HepG2 (cell line): ENCODE data around the gene TRMT1. TPM values are rescaled to one million over a fixed set of nuclear protein-coding genes. Genes with fewer than 3 reads are reported as not detected.

ENCODE experiments used
- ATF7-NPFF ChIP-seq: sonication (generic); formaldehyde crosslinking; IDR thresholded peaks from 2 replicates; pipeline ENCODE4 v1.8.1; 2023; ENCODE audit warnings: mild to moderate bottlenecking, low read depth, missing genetic modification reagents, moderate library complexity
- ATRX ChIP-seq: sonication (generic); formaldehyde crosslinking; IDR thresholded peaks from 2 replicates; pipeline ENCODE4 v1.4.0; 2020; ENCODE audit warnings: missing genetic modification reagents, borderline replicate concordance
- DNMT1 ChIP-seq: sonication (generic); formaldehyde crosslinking; IDR thresholded peaks from 2 replicates; pipeline ENCODE4 v1.5.1; 2020; ENCODE audit warnings: mild to moderate bottlenecking, missing genetic modification reagents
- ETV6 ChIP-seq: sonication (generic); formaldehyde crosslinking; conservative IDR thresholded peaks from 2 replicates; pipeline ENCODE4 v1.4.0; 2020; ENCODE audit warnings: missing genetic modification reagents
- FOXK1 ChIP-seq: sonication (generic); formaldehyde crosslinking; IDR thresholded peaks from 2 replicates; pipeline ENCODE4 v1.4.0; 2020; ENCODE audit warnings: low read depth, missing genetic modification reagents, borderline replicate concordance
- HMG20A ChIP-seq: IDR thresholded peaks from 2 replicates; pipeline ENCODE4 v1.6.1; 2016; ENCODE audit warnings: borderline replicate concordance
- IRX3 ChIP-seq: sonication (generic); formaldehyde crosslinking; IDR thresholded peaks from 2 replicates; pipeline ENCODE4 v1.8.1; 2023; ENCODE audit warnings: mild to moderate bottlenecking, low read depth, missing genetic modification reagents, borderline replicate concordance
- MED13 ChIP-seq: sonication (generic); formaldehyde crosslinking; IDR thresholded peaks from 2 replicates; pipeline ENCODE4 v1.5.0; 2020; ENCODE audit warnings: missing genetic modification reagents
- NFKBIZ ChIP-seq: IDR thresholded peaks from 2 replicates; pipeline ENCODE4 v1.6.1; 2018; ENCODE audit warnings: missing genetic modification reagents, missing compliant biosample characterization
- NKX3-1 ChIP-seq: sonication (generic); formaldehyde crosslinking; IDR thresholded peaks from 2 replicates; pipeline ENCODE4 v1.5.0; 2020; ENCODE audit warnings: missing genetic modification reagents
- ZNF124 ChIP-seq: sonication (generic); formaldehyde crosslinking; IDR thresholded peaks from 2 replicates; pipeline ENCODE4 v1.4.0; 2020; ENCODE audit warnings: missing genetic modification reagents
- ZNF180 ChIP-seq: sonication (generic); formaldehyde crosslinking; IDR thresholded peaks from 2 replicates; pipeline ENCODE4 v1.4.0; 2020; ENCODE audit warnings: low read depth, missing genetic modification reagents, borderline replicate concordance
- ZNF558 ChIP-seq: sonication (generic); formaldehyde crosslinking; IDR thresholded peaks from 2 replicates; pipeline ENCODE4 v1.9.0; 2022; ENCODE audit warnings: mild to moderate bottlenecking, missing genetic modification reagents, borderline replicate concordance
- ZNF563 ChIP-seq: sonication (generic); formaldehyde crosslinking; IDR thresholded peaks from 2 replicates; pipeline ENCODE4 v1.8.0; 2022; ENCODE audit warnings: mild to moderate bottlenecking, moderate library complexity, missing genetic modification reagents
- ZNF670 ChIP-seq: sonication (generic); formaldehyde crosslinking; IDR thresholded peaks from 2 replicates; pipeline ENCODE4 v1.8.0; 2022; ENCODE audit warnings: mild to moderate bottlenecking, missing genetic modification reagents, borderline replicate concordance
- polyA plus RNA-seq, 8 experiments: library from polyadenylated mRNA; depleted of rRNA in 3 of 8; stranded (reverse) in 7 of 8; unstranded in 1 of 8; fragments of >200 nt; fragmentation: Illumina TruSeq in 4 of 8; extraction: Trizol in 4 of 8; gene quantifications; 2 replicates each; pipeline versions ENCODE4 v1.2.1 to v1.2.3, GENCODE V29; 2011 to 2016; ENCODE audit warnings: low read depth in 4 of 8, missing spikeins in 1 of 8, mixed read lengths in 1 of 8; ENCODE audit not compliant: insufficient read depth in 1 of 8
- total RNA-seq, 5 experiments: library from RNA; depleted of rRNA; stranded (reverse); fragments of >200 nt; fragmentation: Illumina TruSeq; extraction: Trizol; gene quantifications; 2 replicates each; pipeline ENCODE4 v1.2.3, GENCODE V29; 2016; ENCODE audit warnings: low read depth in 1 of 5
- TF ChIP-seq, protein P1 (sequence below): sonication (generic); formaldehyde crosslinking; conservative IDR thresholded peaks from 2 replicates; pipeline ENCODE4 v1.4.0; 2020; ENCODE audit warnings: missing genetic modification reagents
- TF ChIP-seq, protein P2 (sequence below): IDR thresholded peaks from 2 replicates; pipeline ENCODE4 v1.6.1; 2016; ENCODE audit warnings: missing compliant biosample characterization, missing genetic modification reagents, borderline replicate concordance
- TF ChIP-seq, protein P3 (sequence below): sonication (generic); formaldehyde crosslinking; IDR thresholded peaks from 2 replicates; pipeline ENCODE4 v1.4.0; 2020; ENCODE audit warnings: mild to moderate bottlenecking, low read depth, missing genetic modification reagents

TRMT1 gene
- total and polyA plus RNA-seq, 2 of the 13 experiments (the other 11 are each of a cell fraction or from before 2014, with no cell fraction given), result 35.5 to 44.1 TPM

DNA sequence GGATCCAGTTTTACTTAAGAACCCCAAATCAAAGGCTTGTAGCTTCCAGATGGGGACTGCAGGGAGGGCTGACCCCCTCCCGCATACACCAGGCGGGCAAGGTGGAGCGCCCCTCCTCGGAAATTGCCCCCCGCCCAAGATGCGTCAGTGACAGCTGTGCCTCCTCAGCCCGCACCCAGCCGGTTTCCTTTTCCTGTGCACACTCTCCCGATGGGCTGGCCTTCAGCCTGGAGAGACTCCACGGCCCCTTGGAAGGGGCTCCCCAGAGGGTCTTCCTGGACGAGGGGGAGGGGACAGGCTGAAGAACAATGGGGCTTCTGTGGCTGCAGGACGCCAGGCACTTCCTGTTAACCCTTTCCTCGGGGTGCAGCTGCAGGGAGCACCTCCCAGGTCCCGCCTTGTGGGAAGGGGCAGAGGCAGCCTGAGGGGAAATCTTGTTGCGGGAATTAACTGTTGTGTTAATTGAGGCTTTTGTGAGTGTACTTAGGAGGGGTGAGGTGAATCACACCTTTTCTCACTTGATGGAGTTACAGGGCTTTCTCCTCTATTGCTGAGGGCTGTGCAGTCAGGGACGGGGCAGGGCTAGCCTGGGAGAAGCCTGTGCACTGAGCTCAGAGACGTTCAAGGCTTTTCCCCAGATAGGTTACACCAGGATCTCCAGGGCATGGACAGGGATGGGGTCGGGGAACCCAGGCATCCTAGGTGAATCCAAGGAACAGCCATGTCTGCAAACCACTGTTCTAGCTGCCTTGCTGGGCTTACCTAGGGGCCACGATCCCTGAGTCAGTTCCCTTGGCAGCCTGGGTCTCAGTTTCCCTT, 48.0 kb upstream of the TRMT1 start (continued):
- TF ChIP-seq ZNF558 (CRISPR knock-in tag), result no peak
- peak; percentile 68; the same call in 1 of the 2 replicates for TF ChIP-seq NKX3-1 (CRISPR knock-in tag)
- TF ChIP-seq ETV6 (CRISPR knock-in tag), result no peak
- TF ChIP-seq ZNF180 (CRISPR knock-in tag), result no peak
- no peak for TF ChIP-seq NFKBIZ (CRISPR knock-in tag)
- no peak for TF ChIP-seq ZNF124 (CRISPR knock-in tag)
- 0 out of 2 replicates have a peak, but pooled peaks have one; percentile 71 for TF ChIP-seq FOXK1 (CRISPR knock-in tag)
- TF ChIP-seq, protein P1, sequence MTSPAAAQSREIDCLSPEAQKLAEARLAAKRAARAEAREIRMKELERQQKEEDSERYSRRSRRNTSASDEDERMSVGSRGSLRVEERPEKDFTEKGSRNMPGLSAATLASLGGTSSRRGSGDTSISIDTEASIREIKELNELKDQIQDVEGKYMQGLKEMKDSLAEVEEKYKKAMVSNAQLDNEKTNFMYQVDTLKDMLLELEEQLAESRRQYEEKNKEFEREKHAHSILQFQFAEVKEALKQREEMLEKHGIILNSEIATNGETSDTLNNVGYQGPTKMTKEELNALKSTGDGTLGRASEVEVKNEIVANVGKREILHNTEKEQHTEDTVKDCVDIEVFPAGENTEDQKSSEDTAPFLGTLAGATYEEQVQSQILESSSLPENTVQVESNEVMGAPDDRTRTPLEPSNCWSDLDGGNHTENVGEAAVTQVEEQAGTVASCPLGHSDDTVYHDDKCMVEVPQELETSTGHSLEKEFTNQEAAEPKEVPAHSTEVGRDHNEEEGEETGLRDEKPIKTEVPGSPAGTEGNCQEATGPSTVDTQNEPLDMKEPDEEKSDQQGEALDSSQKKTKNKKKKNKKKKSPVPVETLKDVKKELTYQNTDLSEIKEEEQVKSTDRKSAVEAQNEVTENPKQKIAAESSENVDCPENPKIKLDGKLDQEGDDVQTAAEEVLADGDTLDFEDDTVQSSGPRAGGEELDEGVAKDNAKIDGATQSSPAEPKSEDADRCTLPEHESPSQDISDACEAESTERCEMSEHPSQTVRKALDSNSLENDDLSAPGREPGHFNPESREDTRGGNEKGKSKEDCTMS (CRISPR knock-in tag), result no peak
- TF ChIP-seq, protein P2, sequence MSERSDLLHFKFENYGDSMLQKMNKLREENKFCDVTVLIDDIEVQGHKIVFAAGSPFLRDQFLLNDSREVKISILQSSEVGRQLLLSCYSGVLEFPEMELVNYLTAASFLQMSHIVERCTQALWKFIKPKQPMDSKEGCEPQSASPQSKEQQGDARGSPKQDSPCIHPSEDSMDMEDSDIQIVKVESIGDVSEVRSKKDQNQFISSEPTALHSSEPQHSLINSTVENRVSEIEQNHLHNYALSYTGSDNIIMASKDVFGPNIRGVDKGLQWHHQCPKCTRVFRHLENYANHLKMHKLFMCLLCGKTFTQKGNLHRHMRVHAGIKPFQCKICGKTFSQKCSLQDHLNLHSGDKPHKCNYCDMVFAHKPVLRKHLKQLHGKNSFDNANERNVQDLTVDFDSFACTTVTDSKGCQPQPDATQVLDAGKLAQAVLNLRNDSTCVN, result no peak
- TF ChIP-seq, protein P3, sequence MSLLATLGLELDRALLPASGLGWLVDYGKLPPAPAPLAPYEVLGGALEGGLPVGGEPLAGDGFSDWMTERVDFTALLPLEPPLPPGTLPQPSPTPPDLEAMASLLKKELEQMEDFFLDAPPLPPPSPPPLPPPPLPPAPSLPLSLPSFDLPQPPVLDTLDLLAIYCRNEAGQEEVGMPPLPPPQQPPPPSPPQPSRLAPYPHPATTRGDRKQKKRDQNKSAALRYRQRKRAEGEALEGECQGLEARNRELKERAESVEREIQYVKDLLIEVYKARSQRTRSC (CRISPR knock-in tag), result no peak
- TF ChIP-seq ATRX, result no peak
- no peak for TF ChIP-seq ZNF670
- 0 out of 2 replicates have a peak, but pooled peaks have one; percentile 33 for TF ChIP-seq ZNF563 (CRISPR knock-in tag)
- TF ChIP-seq IRX3 (CRISPR knock-in tag), result no peak
- no peak; the same call in 1 of the 2 replicates for TF ChIP-seq ATF7-NPFF (CRISPR knock-in tag)
- TF ChIP-seq HMG20A, result peak; percentile 24; the same call in 1 of the 2 replicates
- TF ChIP-seq MED13 (CRISPR knock-in tag), result peak; percentile 84
- no peak for TF ChIP-seq DNMT1 (CRISPR knock-in tag)
